HEK293T (cell line): ENCODE data around the gene MPZ.
A peak's percentile ranks its signal among the peaks of the same experiment; 100 is the strongest.

Source experiments
- CTCF ChIA-PET: fragments of 350-600 bp; formaldehyde crosslinking; extraction: SDS; loops from one replicate; lab custom pipeline; 2021; ENCODE audit warnings: antibody characterized with exemption, inconsistent platforms; lab: Yijun Ruan, JAX
- POLR2A ChIA-PET: fragments of 350-600 bp; formaldehyde crosslinking; extraction: SDS; loops from one replicate; lab custom pipeline; 2020; ENCODE audit warnings: antibody characterized with exemption, inconsistent platforms; lab: Yijun Ruan, JAX
- DNase-seq: peaks from one replicate; pipeline ENCODE4 v3.0.0; 2012; ENCODE audit warnings: mixed read lengths; ENCODE audit errors: extremely low spot score
- ARNT ChIP-seq: fragments of 450-650 bp; IDR thresholded peaks from 2 replicates; pipeline ENCODE4 v1.6.1; 2017; ENCODE audit warnings: mild to moderate bottlenecking
- BHLHE40 ChIP-seq: fragments of 450-650 bp; IDR thresholded peaks from 2 replicates; pipeline ENCODE4 v1.6.1; 2016; ENCODE audit warnings: mild to moderate bottlenecking, moderate library complexity, borderline replicate concordance
- CTBP1 ChIP-seq: fragments of 450-650 bp; IDR thresholded peaks from 2 replicates; pipeline ENCODE4 v1.6.1; 2016; ENCODE audit warnings: borderline replicate concordance
- ELF4 ChIP-seq: fragments of 450-650 bp; IDR thresholded peaks from 2 replicates; pipeline ENCODE4 v1.6.1; 2017; ENCODE audit warnings: antibody characterized with exemption
- FOXA1 ChIP-seq: fragments of 450-650 bp; IDR thresholded peaks from 2 replicates; pipeline ENCODE4 v1.6.1; 2016; ENCODE audit warnings: mild to moderate bottlenecking
- FOXK2 ChIP-seq: fragments of 450-650 bp; IDR thresholded peaks from 2 replicates; pipeline ENCODE4 v1.6.1; 2016; ENCODE audit warnings: mild to moderate bottlenecking
- FOXM1 ChIP-seq: fragments of 450-650 bp; IDR thresholded peaks from 2 replicates; pipeline ENCODE4 v1.6.1; 2017; ENCODE audit warnings: mild to moderate bottlenecking, borderline replicate concordance
- HDGF ChIP-seq: fragments of 450-650 bp; IDR thresholded peaks from 2 replicates; pipeline ENCODE4 v1.6.1; 2017; ENCODE audit warnings: antibody characterized with exemption, borderline replicate concordance
- L3MBTL2 ChIP-seq: fragments of 450-650 bp; conservative IDR thresholded peaks from 2 replicates; pipeline ENCODE4 v1.6.1; 2016; ENCODE audit warnings: mild to moderate bottlenecking
- LEF1 ChIP-seq: fragments of 450-650 bp; IDR thresholded peaks from 2 replicates; pipeline ENCODE4 v1.6.1; 2017; ENCODE audit warnings: mild to moderate bottlenecking, borderline replicate concordance
- NFRKB ChIP-seq: fragments of 450-650 bp; IDR thresholded peaks from 2 replicates; pipeline ENCODE4 v1.6.1; 2016; ENCODE audit warnings: mild to moderate bottlenecking, moderate library complexity
- SP1 ChIP-seq: fragments of 450-650 bp; IDR thresholded peaks from 2 replicates; pipeline ENCODE4 v1.6.1; 2017
- SUZ12 ChIP-seq: fragments of 450-650 bp; IDR thresholded peaks from 2 replicates; pipeline ENCODE4 v1.6.1; 2016; ENCODE audit warnings: mild to moderate bottlenecking
- TARDBP ChIP-seq: fragments of 450-650 bp; IDR thresholded peaks from 2 replicates; pipeline ENCODE4 v1.6.1; 2016
- ZNF384 ChIP-seq: fragments of 450-650 bp; IDR thresholded peaks from 2 replicates; pipeline ENCODE4 v1.6.1; 2016
- TF ChIP-seq, protein P1 (sequence below): fragments of 450-650 bp; IDR thresholded peaks from 2 replicates; pipeline ENCODE4 v1.6.1; 2016

The MPZ gene

DNA sequence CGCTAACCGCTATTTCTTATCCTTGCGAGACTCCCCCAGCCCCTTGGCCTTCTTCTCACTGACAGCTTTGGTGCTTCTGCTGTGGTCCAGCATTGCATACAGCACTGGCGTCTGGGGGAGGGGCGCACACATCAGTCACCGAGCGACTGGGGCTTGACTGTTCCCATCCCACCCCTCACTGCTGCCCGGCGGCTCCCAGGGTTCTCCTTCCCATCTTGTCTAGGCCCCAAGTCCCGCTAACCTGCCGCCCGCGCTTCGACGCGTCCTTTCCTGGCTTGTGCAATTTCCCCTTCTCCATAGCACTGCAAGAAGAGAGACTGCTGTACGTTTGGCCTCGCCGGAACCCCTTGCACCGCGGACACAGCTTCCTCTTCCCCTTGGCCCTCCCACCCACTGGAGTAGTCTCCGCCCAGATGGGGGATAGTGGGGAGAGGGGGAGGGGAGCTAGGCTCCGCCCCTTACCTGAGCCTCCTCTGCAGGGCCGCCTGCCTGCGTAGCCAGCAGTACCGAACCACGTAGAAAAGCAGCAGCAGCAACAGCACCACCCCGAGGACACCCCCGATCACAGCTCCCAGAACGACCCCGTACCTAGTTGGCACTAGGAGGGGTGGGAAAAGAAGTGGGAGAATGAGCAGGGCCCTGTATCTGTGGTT, 3.8 kb downstream of the MPZ start:
- peak; percentile 74 for DNase-seq
- TF ChIP-seq SUZ12 (no peak), ARNT (no peak), L3MBTL2 (0 out of 2 replicates have a peak, but pooled peaks have one; percentile 16), FOXM1 (no peak)
- TF ChIP-seq, protein P1, sequence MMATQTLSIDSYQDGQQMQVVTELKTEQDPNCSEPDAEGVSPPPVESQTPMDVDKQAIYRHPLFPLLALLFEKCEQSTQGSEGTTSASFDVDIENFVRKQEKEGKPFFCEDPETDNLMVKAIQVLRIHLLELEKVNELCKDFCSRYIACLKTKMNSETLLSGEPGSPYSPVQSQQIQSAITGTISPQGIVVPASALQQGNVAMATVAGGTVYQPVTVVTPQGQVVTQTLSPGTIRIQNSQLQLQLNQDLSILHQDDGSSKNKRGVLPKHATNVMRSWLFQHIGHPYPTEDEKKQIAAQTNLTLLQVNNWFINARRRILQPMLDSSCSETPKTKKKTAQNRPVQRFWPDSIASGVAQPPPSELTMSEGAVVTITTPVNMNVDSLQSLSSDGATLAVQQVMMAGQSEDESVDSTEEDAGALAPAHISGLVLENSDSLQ = no peak
- POLR2A ChIA-PET = no interaction called here
- CTCF ChIA-PET = interaction anchor here (0.6 kb wide), 1 partner anchor 15 kb away, joined by 3 read pairs; no protein-coding TSS in a partner anchor

DNA sequence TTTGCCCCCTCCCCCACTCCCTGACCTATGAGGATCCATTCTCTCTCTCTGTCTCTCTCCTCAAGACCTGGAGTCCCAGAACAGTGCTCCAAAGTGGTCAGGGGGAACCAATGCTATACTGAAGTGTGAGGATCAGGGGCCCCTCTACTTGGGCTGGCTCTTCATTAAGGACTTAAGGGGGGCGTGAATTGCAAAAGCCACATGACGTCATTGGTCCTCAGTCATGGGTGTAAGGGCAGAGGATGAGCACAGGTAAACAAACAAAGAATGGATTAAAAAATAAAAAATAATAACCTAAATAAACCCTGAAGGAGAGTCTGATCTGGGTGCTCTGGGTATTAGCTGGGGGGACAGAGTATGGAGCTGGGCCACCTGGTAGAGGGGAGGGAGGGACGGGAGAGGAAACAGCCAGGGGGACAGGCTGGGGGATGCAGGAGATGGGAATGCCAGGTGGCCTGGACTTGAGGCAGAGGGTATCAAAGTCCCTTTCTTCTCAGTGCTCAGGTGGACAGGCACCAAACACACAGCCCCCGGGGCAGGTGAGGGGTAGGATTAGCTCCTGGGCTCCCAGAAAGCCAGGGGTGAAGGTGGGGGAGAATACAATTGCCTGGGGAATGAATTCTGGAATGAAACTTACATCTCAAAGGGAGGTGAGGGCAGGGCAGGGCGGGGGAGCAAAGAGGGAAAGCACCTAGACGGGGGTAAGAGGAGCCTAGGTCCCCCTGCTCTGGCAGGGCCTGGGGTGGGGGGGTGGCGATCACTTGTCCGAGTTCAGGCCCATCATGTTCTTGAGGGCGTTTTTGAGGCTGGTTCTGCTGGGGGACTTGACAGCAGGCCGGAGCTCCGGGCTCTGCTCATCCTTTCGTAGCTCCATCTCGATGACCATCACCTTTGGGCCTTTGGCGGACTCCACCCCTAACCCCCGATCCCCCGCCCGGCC, 4.6 kb downstream of the MPZ start:
- TF ChIP-seq BHLHE40 = no peak
- TF ChIP-seq SP1 = no peak
- TF ChIP-seq ARNT = no peak
- TF ChIP-seq TARDBP = no peak
- TF ChIP-seq FOXK2 = no peak
- TF ChIP-seq NFRKB = no peak
- TF ChIP-seq, protein P1 = no peak
- TF ChIP-seq CTBP1 = no peak
- no peak for TF ChIP-seq L3MBTL2
- no peak for TF ChIP-seq FOXA1
- no peak for TF ChIP-seq SUZ12
- no peak for TF ChIP-seq HDGF
- no peak for TF ChIP-seq ELF4
- no peak for TF ChIP-seq LEF1
- no peak for TF ChIP-seq FOXM1
- TF ChIP-seq ZNF384 = no peak
- ChIA-PET POLR2A (no interaction called here), CTCF (no interaction called here)
- no peak for DNase-seq

GRCh38 chr1:161300478-161300877, 9.3 kb downstream of the MPZ start:
- TF ChIP-seq FOXM1 (no peak), L3MBTL2 (no peak), ZNF384 (no peak), HDGF (no peak), BHLHE40 (no peak), CTBP1 (no peak), FOXA1 (no peak), NFRKB (no peak), LEF1 (no peak), TARDBP (no peak)
- POLR2A ChIA-PET = no interaction called here
- CTCF ChIA-PET = interaction anchor here (0.9 kb wide), 1 partner anchor 9 kb away, joined by 3 read pairs; no protein-coding TSS in a partner anchor
- no peak for DNase-seq

DNA sequence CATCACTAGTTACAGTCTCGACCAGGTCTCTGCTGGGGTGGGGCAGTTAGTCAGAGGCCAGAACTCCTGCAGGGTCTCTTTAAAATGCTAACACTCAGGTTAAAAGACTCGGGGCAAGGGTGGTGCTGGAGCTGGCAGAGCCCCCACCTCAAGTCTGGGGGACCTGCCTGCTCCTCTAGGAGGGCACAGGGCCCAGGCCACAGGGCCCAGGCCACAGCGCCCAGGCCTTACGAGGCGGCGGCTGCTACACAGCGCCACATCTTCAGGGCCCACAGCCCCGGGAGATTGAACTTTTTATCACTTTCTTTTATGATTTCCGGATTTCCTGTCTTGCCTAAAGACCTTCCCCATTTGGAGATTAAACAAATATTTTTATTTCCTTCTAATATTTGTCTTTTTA, 10.4 kb downstream of the MPZ start:
- CTCF ChIA-PET = interaction anchor here (0.9 kb wide), 1 partner anchor 8 kb away, joined by 3 read pairs; no protein-coding TSS in a partner anchor
- POLR2A ChIA-PET = no interaction called here
- DNase-seq = no peak
- no peak for TF ChIP-seq FOXK2
- TF ChIP-seq BHLHE40 = no peak
- TF ChIP-seq ARNT = no peak
- TF ChIP-seq HDGF = no peak
- TF ChIP-seq NFRKB = no peak
- TF ChIP-seq, protein P1 = no peak
- TF ChIP-seq ZNF384 = no peak
- no peak for TF ChIP-seq ELF4
- no peak for TF ChIP-seq LEF1

- no peak for TF ChIP-seq CTBP1
- TF ChIP-seq, protein P1 = no peak
- TF ChIP-seq ELF4 = no peak
- no peak for TF ChIP-seq ARNT
- TF ChIP-seq LEF1 = no peak
- no peak for TF ChIP-seq BHLHE40
- no peak for TF ChIP-seq TARDBP
- TF ChIP-seq FOXA1 = no peak
- TF ChIP-seq FOXM1 = no peak
- POLR2A ChIA-PET = no interaction called here
- CTCF ChIA-PET = no interaction called here
- DNase-seq = no peak
These were observed 11.7 kb downstream of the MPZ start for GRCh38 chr1:161298116-161298515.
